HEK293 (cell line): Measurements from ENCODE around the gene PIK3C2B.
A peak's percentile ranks its signal among the peaks of the same experiment; 100 is the strongest.

Source experiments
- GLIS1 ChIP-seq: fragments of 450-650 bp; formaldehyde crosslinking; IDR thresholded peaks from 2 replicates; pipeline ENCODE4 v1.5.1; 2016; ENCODE audit warnings: missing biosample characterization, missing genetic modification characterization
- INSM2 ChIP-seq: fragments of 450-650 bp; formaldehyde crosslinking; IDR thresholded peaks from 2 replicates; pipeline ENCODE4 v1.5.1; 2016; ENCODE audit warnings: missing biosample characterization, missing genetic modification characterization
- KLF7 ChIP-seq: fragments of 450-650 bp; formaldehyde crosslinking; IDR thresholded peaks from 2 replicates; pipeline ENCODE4 v1.5.1; 2016; ENCODE audit warnings: missing biosample characterization, missing genetic modification characterization, borderline replicate concordance
- MYNN ChIP-seq: fragments of 450-650 bp; formaldehyde crosslinking; IDR thresholded peaks from 2 replicates; pipeline ENCODE4 v1.5.1; 2016; ENCODE audit warnings: missing biosample characterization, missing genetic modification characterization, borderline replicate concordance
- REST ChIP-seq: fragments of 450-650 bp; formaldehyde crosslinking; IDR thresholded peaks from 2 replicates; pipeline ENCODE4 v1.5.1; 2016; ENCODE audit warnings: missing biosample characterization, missing genetic modification characterization
- YY2 ChIP-seq: fragments of 450-650 bp; formaldehyde crosslinking; IDR thresholded peaks from 2 replicates; pipeline ENCODE4 v1.5.1; 2016; ENCODE audit warnings: missing biosample characterization, missing genetic modification characterization
- ZBTB17 ChIP-seq: fragments of 450-650 bp; formaldehyde crosslinking; IDR thresholded peaks from 2 replicates; pipeline ENCODE4 v1.5.1; 2016; ENCODE audit warnings: missing biosample characterization, missing genetic modification characterization
- ZBTB20 ChIP-seq: fragments of 450-650 bp; formaldehyde crosslinking; IDR thresholded peaks from 2 replicates; pipeline ENCODE4 v1.5.1; 2016; ENCODE audit warnings: missing biosample characterization, missing genetic modification characterization
- ZBTB48 ChIP-seq: fragments of 450-650 bp; formaldehyde crosslinking; IDR thresholded peaks from 2 replicates; pipeline ENCODE4 v1.5.1; 2016; ENCODE audit warnings: missing biosample characterization, missing genetic modification characterization
- ZBTB8A ChIP-seq: fragments of 450-650 bp; formaldehyde crosslinking; IDR thresholded peaks from 2 replicates; pipeline ENCODE4 v1.5.1; 2016; ENCODE audit warnings: missing biosample characterization, missing genetic modification characterization
- ZFHX2 ChIP-seq: fragments of 450-650 bp; formaldehyde crosslinking; conservative IDR thresholded peaks from 2 replicates; pipeline ENCODE4 v1.5.1; 2016; ENCODE audit warnings: missing biosample characterization, missing genetic modification characterization
- ZFP3 ChIP-seq: fragments of 450-650 bp; formaldehyde crosslinking; IDR thresholded peaks from 2 replicates; pipeline ENCODE4 v1.5.1; 2016; ENCODE audit warnings: low read depth, missing biosample characterization, missing genetic modification characterization
- ZFP41 ChIP-seq: fragments of 450-650 bp; formaldehyde crosslinking; IDR thresholded peaks from 2 replicates; pipeline ENCODE4 v1.5.1; 2016; ENCODE audit warnings: missing biosample characterization, missing genetic modification characterization, borderline replicate concordance
- ZNF10 ChIP-seq: fragments of 450-650 bp; formaldehyde crosslinking; IDR thresholded peaks from 2 replicates; pipeline ENCODE4 v1.5.1; 2017; ENCODE audit warnings: missing biosample characterization, missing genetic modification characterization
- ZNF121 ChIP-seq: fragments of 450-650 bp; formaldehyde crosslinking; IDR thresholded peaks from 2 replicates; pipeline ENCODE4 v1.5.1; 2016; ENCODE audit warnings: missing biosample characterization, missing genetic modification characterization
- ZNF2 ChIP-seq: fragments of 450-650 bp; formaldehyde crosslinking; IDR thresholded peaks from 2 replicates; pipeline ENCODE4 v1.5.1; 2016; ENCODE audit warnings: missing biosample characterization, missing genetic modification characterization
- ZNF404 ChIP-seq: fragments of 450-650 bp; formaldehyde crosslinking; IDR thresholded peaks from 2 replicates; pipeline ENCODE4 v1.5.1; 2017; ENCODE audit warnings: missing biosample characterization, missing genetic modification characterization
- ZNF521 ChIP-seq: fragments of 450-650 bp; formaldehyde crosslinking; IDR thresholded peaks from 2 replicates; pipeline ENCODE4 v1.5.1; 2017; ENCODE audit warnings: missing biosample characterization, mild to moderate bottlenecking, missing genetic modification characterization
- ZNF561 ChIP-seq: fragments of 450-650 bp; IDR thresholded peaks from 2 replicates; pipeline ENCODE4 v1.5.1; 2018; ENCODE audit warnings: missing biosample characterization, missing genetic modification characterization, borderline replicate concordance
- ZNF610 ChIP-seq: fragments of 450-650 bp; formaldehyde crosslinking; IDR thresholded peaks from 2 replicates; pipeline ENCODE4 v1.5.1; 2016; ENCODE audit warnings: missing biosample characterization, missing genetic modification characterization, borderline replicate concordance
- ZNF624 ChIP-seq: fragments of 450-650 bp; formaldehyde crosslinking; IDR thresholded peaks from 2 replicates; pipeline ENCODE4 v1.5.1; 2017; ENCODE audit warnings: missing biosample characterization, missing genetic modification characterization
- ZNF76 ChIP-seq: fragments of 450-650 bp; formaldehyde crosslinking; IDR thresholded peaks from 2 replicates; pipeline ENCODE4; 2016; ENCODE audit warnings: low read depth, missing biosample characterization, missing genetic modification characterization, borderline replicate concordance
- ZNF785 ChIP-seq: fragments of 450-650 bp; formaldehyde crosslinking; IDR thresholded peaks from 2 replicates; pipeline ENCODE4 v1.5.1; 2016; ENCODE audit warnings: missing biosample characterization, missing genetic modification characterization
- ZNF792 ChIP-seq: fragments of 450-650 bp; formaldehyde crosslinking; IDR thresholded peaks from 2 replicates; pipeline ENCODE4 v1.5.1; 2016; ENCODE audit warnings: missing biosample characterization, missing genetic modification characterization
- ZSCAN16 ChIP-seq: fragments of 450-650 bp; formaldehyde crosslinking; IDR thresholded peaks from 2 replicates; pipeline ENCODE4 v1.5.1; 2016; ENCODE audit warnings: missing biosample characterization, missing genetic modification characterization
- TF ChIP-seq, protein P1 (sequence below): sonication (generic); formaldehyde crosslinking; IDR thresholded peaks from 2 replicates; pipeline ENCODE4 v1.8.1; 2022; ENCODE audit warnings: mild to moderate bottlenecking, moderate library complexity, missing genetic modification reagents
- TF ChIP-seq, protein P2 (sequence below): fragments of 450-650 bp; formaldehyde crosslinking; IDR thresholded peaks from 2 replicates; pipeline ENCODE4 v1.5.1; 2017; ENCODE audit warnings: missing biosample characterization, missing genetic modification characterization
- TF ChIP-seq, protein P3 (sequence below): fragments of 450-650 bp; formaldehyde crosslinking; IDR thresholded peaks from 2 replicates; pipeline ENCODE4 v1.5.1; 2017; ENCODE audit warnings: missing biosample characterization, missing genetic modification characterization
- TF ChIP-seq, protein P4 (sequence below): fragments of 450-650 bp; formaldehyde crosslinking; IDR thresholded peaks from 2 replicates; pipeline ENCODE4 v1.5.1; 2016; ENCODE audit warnings: missing biosample characterization, missing genetic modification characterization

PIK3C2B gene

GRCh38 chr1:204516180-204516879, 21.7 kb upstream of the PIK3C2B start, which contains the start of gene MDM4 (continued):
- no peak for TF ChIP-seq ZNF404
- TF ChIP-seq ZNF785 (tag by site-specific recombination) = peak; percentile 43; the same call in 1 of the 2 replicates
- peak; percentile 88 for TF ChIP-seq ZBTB8A (tag by site-specific recombination)
- TF ChIP-seq, protein P1, sequence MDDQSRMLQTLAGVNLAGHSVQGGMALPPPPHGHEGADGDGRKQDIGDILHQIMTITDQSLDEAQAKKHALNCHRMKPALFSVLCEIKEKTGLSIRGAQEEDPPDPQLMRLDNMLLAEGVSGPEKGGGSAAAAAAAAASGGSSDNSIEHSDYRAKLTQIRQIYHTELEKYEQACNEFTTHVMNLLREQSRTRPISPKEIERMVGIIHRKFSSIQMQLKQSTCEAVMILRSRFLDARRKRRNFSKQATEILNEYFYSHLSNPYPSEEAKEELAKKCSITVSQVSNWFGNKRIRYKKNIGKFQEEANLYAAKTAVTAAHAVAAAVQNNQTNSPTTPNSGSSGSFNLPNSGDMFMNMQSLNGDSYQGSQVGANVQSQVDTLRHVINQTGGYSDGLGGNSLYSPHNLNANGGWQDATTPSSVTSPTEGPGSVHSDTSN (CRISPR knock-in tag) = 0 out of 2 replicates have a peak, but pooled peaks have one; percentile 54
- TF ChIP-seq ZNF121 (tag by site-specific recombination) = peak; percentile 62; the same call in 1 of the 2 replicates
- no peak for TF ChIP-seq ZNF521
- TF ChIP-seq ZNF561 (tag by site-specific recombination) = peak; percentile 91; the same call in 1 of the 2 replicates
- peak; percentile 70 for TF ChIP-seq ZBTB20 (tag by site-specific recombination)
- TF ChIP-seq ZNF610 (tag by site-specific recombination) = peak; percentile 95
- TF ChIP-seq ZFHX2 = peak; percentile 91
- TF ChIP-seq ZNF76 (tag by site-specific recombination) = peak; percentile 78
- peak; percentile 70 for TF ChIP-seq YY2
- TF ChIP-seq GLIS1 (tag by site-specific recombination) = peak; percentile 98
- peak; percentile 97 for TF ChIP-seq ZNF2 (tag by site-specific recombination)
- peak; percentile 84; the same call in 1 of the 2 replicates for TF ChIP-seq ZNF792
- peak; percentile 69 for TF ChIP-seq ZNF10 (tag by site-specific recombination)
- peak; percentile 81; the same call in 1 of the 2 replicates for TF ChIP-seq ZSCAN16 (tag by site-specific recombination)
- peak; percentile 55 for TF ChIP-seq INSM2
- peak; percentile 94; the same call in 1 of the 2 replicates for TF ChIP-seq KLF7 (tag by site-specific recombination)
- TF ChIP-seq, protein P2, sequence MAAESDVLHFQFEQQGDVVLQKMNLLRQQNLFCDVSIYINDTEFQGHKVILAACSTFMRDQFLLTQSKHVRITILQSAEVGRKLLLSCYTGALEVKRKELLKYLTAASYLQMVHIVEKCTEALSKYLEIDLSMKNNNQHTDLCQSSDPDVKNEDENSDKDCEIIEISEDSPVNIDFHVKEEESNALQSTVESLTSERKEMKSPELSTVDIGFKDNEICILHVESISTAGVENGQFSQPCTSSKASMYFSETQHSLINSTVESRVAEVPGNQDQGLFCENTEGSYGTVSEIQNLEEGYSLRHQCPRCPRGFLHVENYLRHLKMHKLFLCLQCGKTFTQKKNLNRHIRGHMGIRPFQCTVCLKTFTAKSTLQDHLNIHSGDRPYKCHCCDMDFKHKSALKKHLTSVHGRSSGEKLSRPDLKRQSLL (tag by site-specific recombination) = peak; percentile 88; the same call in 1 of the 2 replicates
- TF ChIP-seq, protein P3, sequence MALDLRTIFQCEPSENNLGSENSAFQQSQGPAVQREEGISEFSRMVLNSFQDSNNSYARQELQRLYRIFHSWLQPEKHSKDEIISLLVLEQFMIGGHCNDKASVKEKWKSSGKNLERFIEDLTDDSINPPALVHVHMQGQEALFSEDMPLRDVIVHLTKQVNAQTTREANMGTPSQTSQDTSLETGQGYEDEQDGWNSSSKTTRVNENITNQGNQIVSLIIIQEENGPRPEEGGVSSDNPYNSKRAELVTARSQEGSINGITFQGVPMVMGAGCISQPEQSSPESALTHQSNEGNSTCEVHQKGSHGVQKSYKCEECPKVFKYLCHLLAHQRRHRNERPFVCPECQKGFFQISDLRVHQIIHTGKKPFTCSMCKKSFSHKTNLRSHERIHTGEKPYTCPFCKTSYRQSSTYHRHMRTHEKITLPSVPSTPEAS (tag by site-specific recombination) = peak; percentile 41; the same call in 1 of the 2 replicates
- peak; percentile 45 for TF ChIP-seq ZBTB48
- peak; percentile 59; the same call in 1 of the 2 replicates for TF ChIP-seq ZNF624 (tag by site-specific recombination)
- TF ChIP-seq ZFP3 (tag by site-specific recombination) = no peak
- no peak for TF ChIP-seq ZFP41 (tag by site-specific recombination)
- TF ChIP-seq, protein P4, sequence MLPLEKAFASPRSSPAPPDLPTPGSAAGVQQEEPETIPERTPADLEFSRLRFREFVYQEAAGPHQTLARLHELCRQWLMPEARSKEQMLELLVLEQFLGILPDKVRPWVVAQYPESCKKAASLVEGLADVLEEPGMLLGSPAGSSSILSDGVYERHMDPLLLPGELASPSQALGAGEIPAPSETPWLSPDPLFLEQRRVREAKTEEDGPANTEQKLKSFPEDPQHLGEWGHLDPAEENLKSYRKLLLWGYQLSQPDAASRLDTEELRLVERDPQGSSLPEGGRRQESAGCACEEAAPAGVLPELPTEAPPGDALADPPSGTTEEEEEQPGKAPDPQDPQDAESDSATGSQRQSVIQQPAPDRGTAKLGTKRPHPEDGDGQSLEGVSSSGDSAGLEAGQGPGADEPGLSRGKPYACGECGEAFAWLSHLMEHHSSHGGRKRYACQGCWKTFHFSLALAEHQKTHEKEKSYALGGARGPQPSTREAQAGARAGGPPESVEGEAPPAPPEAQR (tag by site-specific recombination) = peak; percentile 77
- peak; percentile 92 for TF ChIP-seq ZBTB17 (tag by site-specific recombination)
- peak; percentile 58; the same call in 1 of the 2 replicates for TF ChIP-seq REST (tag by site-specific recombination)
- TF ChIP-seq MYNN = 0 out of 2 replicates have a peak, but pooled peaks have one; percentile 34
